ENCODE data around the gene PAPPA. TPM values are rescaled to one million over a fixed set of nuclear protein-coding genes. Genes with fewer than 3 reads are reported as not detected.

The PAPPA gene
- 0.40 and 0.41 TPM in 2 replicates for polyA plus RNA-seq
- polyA minus RNA-seq, result 0.69 and 0.73 TPM in 2 replicates

DNA sequence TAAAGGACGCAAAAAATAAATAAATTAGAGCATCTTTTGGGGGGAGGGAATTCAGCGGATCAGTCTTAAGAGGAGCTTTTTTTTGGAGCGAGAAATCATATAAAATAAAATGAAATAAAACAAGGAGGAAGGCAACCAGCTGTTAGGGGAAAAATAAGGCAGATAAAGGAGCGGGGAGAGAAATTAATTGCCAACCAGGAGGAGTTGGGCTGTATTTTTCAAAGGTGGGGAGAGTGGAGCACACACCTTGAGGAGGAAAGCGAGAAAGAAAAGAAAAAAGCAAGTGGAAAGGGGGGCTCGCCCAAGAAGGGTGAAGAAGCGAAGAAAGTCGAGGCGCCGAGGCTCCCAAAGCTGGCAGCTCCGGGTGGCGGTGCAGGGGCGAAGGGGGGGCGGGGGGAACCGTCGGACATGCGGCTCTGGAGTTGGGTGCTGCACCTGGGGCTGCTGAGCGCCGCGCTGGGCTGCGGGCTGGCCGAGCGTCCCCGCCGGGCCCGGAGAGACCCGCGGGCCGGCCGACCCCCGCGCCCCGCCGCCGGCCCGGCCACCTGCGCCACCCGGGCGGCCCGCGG, at the start of gene PAPPA:
TSS of gene PAPPA (plus strand) at position 27 of the 569 bp plus-strand sequence. CDS start at position 409, 382 bp downstream.
- Histone ChIP-seq H3K9ac (ENCODE audit: low read length) (peak within 1 kb of the TSS; percentile 37), H4K20me1 (ENCODE audit: insufficient read depth) (no peaks in the 10 kb centered on the region), H2AFZ (ENCODE audit: low read depth, low read length) (no peak within 1 kb of the TSS), H3F3A (ENCODE audit: insufficient read depth, low read length, poor library complexity, severe bottlenecking) (no peaks in the 10 kb centered on the region), H3K9me3 (ENCODE audit: low read length) (no peaks in the 10 kb centered on the region), H3K9me2 (ENCODE audit: insufficient read depth, low read length) (no peaks in the 10 kb centered on the region), H3K79me2 (replicated peaks; ENCODE audit: insufficient read depth, low read length) (no peaks in the 10 kb centered on the region), H3K27ac (ENCODE audit: low read length) (no peak within 1 kb of the TSS), H3K4me2 (ENCODE audit: low read length) (peak within 1 kb of the TSS; percentile 40), H3K27me3 (ENCODE audit: insufficient read depth, low read depth, low read length) (peaks cover 73% of the 10 kb centered on the region), H3K36me3 (ENCODE audit: insufficient read depth, low read length) (no peaks in the 10 kb centered on the region), H3K4me3 (ENCODE audit: low read length) (peak within 1 kb of the TSS; percentile 72)
- TF ChIP-seq EZH2 (IDR thresholded peaks at IDR 0.05; ENCODE audit: borderline replicate concordance, insufficient read depth, low read length, poor library complexity, severe bottlenecking), result no peak

GRCh38 chr9:116103976-116104820, 49.4 kb upstream of the PAPPA start:
- H3K9ac ChIP-seq (ENCODE audit: low read length), result no peak overlapping the region
- H3K9me2 ChIP-seq (ENCODE audit: insufficient read depth, low read length), result no peaks in the 10 kb centered on the region
- no peaks in the 10 kb centered on the region for H3K79me2 ChIP-seq (replicated peaks; ENCODE audit: insufficient read depth, low read length)
- H2AFZ ChIP-seq (ENCODE audit: low read depth, low read length), result no peak overlapping the region
- TF ChIP-seq SMC3 (conservative IDR thresholded peaks at IDR 0.05; ENCODE audit: poor library complexity) (no peak), REST (IDR thresholded peaks at IDR 0.05; ENCODE audit: borderline replicate concordance) (no peak), CTCF (IDR thresholded peaks at IDR 0.05; ENCODE audit: poor library complexity, severe bottlenecking) (no peak), EZH2 (IDR thresholded peaks at IDR 0.05; ENCODE audit: borderline replicate concordance, insufficient read depth, low read length, poor library complexity, severe bottlenecking) (no peak)
- no peak overlapping the region for H3K27ac ChIP-seq (ENCODE audit: low read length)
- H3K4me2 ChIP-seq (ENCODE audit: low read length), result no peak overlapping the region
- no peak overlapping the region for H3K4me3 ChIP-seq (ENCODE audit: low read length)
- H3K27me3 ChIP-seq (ENCODE audit: insufficient read depth, low read depth, low read length), result no peaks in the 10 kb centered on the region
- no peaks in the 10 kb centered on the region for H4K20me1 ChIP-seq (ENCODE audit: insufficient read depth)
- H3K9me3 ChIP-seq (ENCODE audit: low read length), result no peaks in the 10 kb centered on the region
- no peaks in the 10 kb centered on the region for H3K36me3 ChIP-seq (ENCODE audit: insufficient read depth, low read length)
- H3F3A ChIP-seq (ENCODE audit: insufficient read depth, low read length, poor library complexity, severe bottlenecking), result no peaks in the 10 kb centered on the region

GRCh38 chr9:116112236-116112635, 41.4 kb upstream of the PAPPA start:
- no peaks in the 10 kb centered on the region for H3K79me2 ChIP-seq (replicated peaks; ENCODE audit: insufficient read depth, low read length)
- no peak overlapping the region for H2AFZ ChIP-seq (ENCODE audit: low read depth, low read length)
- no peak overlapping the region for H3K4me2 ChIP-seq (ENCODE audit: low read length)
- H3K27me3 ChIP-seq (ENCODE audit: insufficient read depth, low read depth, low read length), result no peaks in the 10 kb centered on the region
- TF ChIP-seq RAD21 (conservative IDR thresholded peaks at IDR 0.05), result no peak
- no peaks in the 10 kb centered on the region for H3K9me2 ChIP-seq (ENCODE audit: insufficient read depth, low read length)
- no peaks in the 10 kb centered on the region for H4K20me1 ChIP-seq (ENCODE audit: insufficient read depth)
- H3K4me3 ChIP-seq (ENCODE audit: low read length), result no peak overlapping the region
- H3K9me3 ChIP-seq (ENCODE audit: low read length), result no peaks in the 10 kb centered on the region
- no peaks in the 10 kb centered on the region for H3K36me3 ChIP-seq (ENCODE audit: insufficient read depth, low read length)
- H3F3A ChIP-seq (ENCODE audit: insufficient read depth, low read length, poor library complexity, severe bottlenecking), result no peaks in the 10 kb centered on the region
- no peak overlapping the region for H3K9ac ChIP-seq (ENCODE audit: low read length)
- H3K27ac ChIP-seq (ENCODE audit: low read length), result no peak overlapping the region
